B cell (primary cell): ENCODE data around the gene TTLL8. TPM values are rescaled to one million over a fixed set of nuclear protein-coding genes. Genes with fewer than 3 reads are reported as not detected.

Source experiments
- ATAC-seq: fragments of 200-7000 bp; cut with Tn5 transposase; one replicate; pipeline ENCODE4 v1.10.0; 2021; ENCODE audit warnings: low read depth, mild to moderate bottlenecking, moderate number of reproducible peaks, moderate library complexity
- CTCF ChIA-PET: fragments of 350-600 bp; sonication (Branson Sonifier 250); formaldehyde crosslinking; loops from one replicate; lab custom pipeline; 2021; ENCODE audit warnings: antibody characterized with exemption, inconsistent platforms; lab: Charles Lee
- POLR2A ChIA-PET: fragments of 350-600 bp; sonication (Branson Sonifier 250); formaldehyde crosslinking; loops from one replicate; lab custom pipeline; 2021; ENCODE audit warnings: antibody characterized with exemption; lab: Charles Lee
- DNase-seq: peaks from one replicate; pipeline ENCODE4 v3.0.0; 2013
- H2AFZ ChIP-seq: 2 replicates; pipeline ENCODE4 v1.6.1; 2012; ENCODE audit warnings: mild to moderate bottlenecking, low read depth, low read length; ENCODE audit not compliant: insufficient read depth, poor library complexity, severe bottlenecking
- H3K27ac ChIP-seq, 2 donors: 1 replicate in 1 of 2; 2 replicates in 1 of 2; pipeline ENCODE4 v1.5.1; 2012 to 2013; ENCODE audit warnings: low read length in 2 of 2, mild to moderate bottlenecking in 2 of 2, moderate library complexity in 1 of 2
- H3K27me3 ChIP-seq, 4 experiments: fragments of 200-600 bp in 1 of 4; sonication (generic) in 1 of 4; replicated peaks in 1 of 4; 1 replicate in 2 of 4; 2 replicates in 2 of 4; pipeline versions ENCODE4 v1.6.1 to v1.7.0; 2013 to 2016; ENCODE audit warnings: low read length in 3 of 4, mild to moderate bottlenecking in 2 of 4, mixed read lengths in 1 of 4, moderate library complexity in 1 of 4; ENCODE audit not compliant: insufficient read depth in 4 of 4, control insufficient read depth in 3 of 4; ENCODE audit errors: control extremely low read depth in 1 of 4
- H3K36me3 ChIP-seq, 2 experiments: replicated peaks in 1 of 2; 1 replicate in 1 of 2; 2 replicates in 1 of 2; pipeline versions ENCODE4 v1.6.1 to v1.7.1; 2013; ENCODE audit warnings: low read length in 1 of 2; ENCODE audit not compliant: insufficient read depth in 2 of 2, control insufficient read depth in 1 of 2; ENCODE audit errors: control extremely low read depth in 1 of 2, extremely low read depth in 1 of 2
- H3K4me1 ChIP-seq, 2 donors: fragments of 200-600 bp in 1 of 2; sonication (generic) in 1 of 2; 1 replicate in 1 of 2; 2 replicates in 1 of 2; pipeline versions ENCODE4 v1.5.1 to v1.6.1; 2013 to 2017; ENCODE audit warnings: low read length in 2 of 2; ENCODE audit not compliant: control insufficient read depth in 2 of 2, insufficient read depth in 2 of 2
- H3K4me2 ChIP-seq: replicated peaks from 2 replicates; pipeline ENCODE3; 2012; ENCODE audit warnings: mild to moderate bottlenecking, low read depth, low read length; ENCODE audit not compliant: poor library complexity, severe bottlenecking
- H3K4me3 ChIP-seq, 5 experiments: fragments of 200-600 bp in 1 of 5; sonication (generic) in 1 of 5; 1 replicate in 3 of 5; 2 replicates in 2 of 5; pipeline versions ENCODE4 v1.5.1 to v1.7.0; 2011 to 2016; ENCODE audit warnings: low read length in 4 of 5, mild to moderate bottlenecking in 4 of 5, low read depth in 2 of 5, control low read depth in 1 of 5, moderate library complexity in 1 of 5; ENCODE audit not compliant: insufficient read depth in 1 of 5; ENCODE audit errors: control extremely low read depth in 1 of 5, extremely low read depth in 1 of 5
- H3K79me2 ChIP-seq: fragments of 200-600 bp; sonication (generic); one replicate; pipeline ENCODE4 v1.6.0; 2016; ENCODE audit warnings: low read length; ENCODE audit not compliant: control insufficient read depth, insufficient read depth
- H3K9ac ChIP-seq: fragments of 200-600 bp; sonication (generic); 2 replicates; pipeline ENCODE4 v1.6.1; 2017; ENCODE audit warnings: mild to moderate bottlenecking, low read length, moderate library complexity
- H3K9me3 ChIP-seq, 3 donors: one replicate each; pipeline versions ENCODE4 v1.6.1 to v1.7.1; 2013; ENCODE audit warnings: low read length in 2 of 3; ENCODE audit not compliant: control insufficient read depth in 2 of 3, insufficient read depth in 1 of 3; ENCODE audit errors: control extremely low read depth in 1 of 3
- H4K20me1 ChIP-seq: 2 replicates; pipeline ENCODE4 v1.6.0; 2012; ENCODE audit warnings: mild to moderate bottlenecking, low read length; ENCODE audit not compliant: insufficient read depth, control insufficient read depth, poor library complexity, severe bottlenecking
- H3K27ac Mint-ChIP-seq: one replicate; pipeline ENCODE4 v1.8.0; 2021; ENCODE audit warnings: mixed read lengths
- H3K27me3 Mint-ChIP-seq: one replicate; pipeline ENCODE4 v1.8.0; 2021; ENCODE audit warnings: mixed read lengths
- H3K4me1 Mint-ChIP-seq: one replicate; pipeline ENCODE4 v1.8.0; 2021; ENCODE audit warnings: mixed read lengths
- H3K4me3 Mint-ChIP-seq: one replicate; pipeline ENCODE4 v1.8.0; 2021; ENCODE audit warnings: mixed read lengths
- H3K9me3 Mint-ChIP-seq: one replicate; pipeline ENCODE4 v1.8.0; 2022; ENCODE audit warnings: mixed read lengths; ENCODE audit not compliant: insufficient read depth
- CTCF ChIP-seq: fragments of 200-600 bp; IDR thresholded peaks from one replicate; pipeline ENCODE4 v1.8.0; 2022; ENCODE audit warnings: antibody characterized with exemption, mild to moderate bottlenecking
- EZH2 ChIP-seq: IDR thresholded peaks from 2 replicates; pipeline ENCODE4 v1.6.1; 2012; ENCODE audit warnings: borderline replicate concordance, low read depth, mild to moderate bottlenecking, moderate library complexity, low read length; ENCODE audit not compliant: insufficient read depth, poor library complexity, severe bottlenecking
- WGBS: methylation state at CpG from one replicate; pipeline ENCODE4 v1.1.5; 2013; ENCODE audit warnings: missing lambda C conversion rate; ENCODE audit not compliant: insufficient coverage; 5-methylcytosine and 5-hydroxymethylcytosine counted together
- intact Hi-C: fragments of 100-400 bp; cut with micrococcal nuclease; formaldehyde crosslinking; loops from one replicate; pipeline ENCODE4 v1.10.0; 2022
- polyA plus RNA-seq: library from polyadenylated mRNA; depleted of rRNA; stranded (reverse); fragments of >200 nt; gene quantifications from 2 replicates; pipeline ENCODE4 v1.2.3, GENCODE V29; 2012
- total RNA-seq, 2 donors: library from RNA; stranded (reverse); fragments of 120-200 nt in 1 of 2; gene quantifications; 1 replicate in 1 of 2; 2 replicates in 1 of 2; pipeline versions ENCODE4 v1.2.3 to v1.2.4, GENCODE V29; 2013 to 2022

Gene TTLL8
- total and polyA plus RNA-seq, 2 donors (not counting 1 experiment from before 2014, with no cell fraction given), result not detected

- Mint-ChIP-seq H3K4me3 (no peak overlapping the region), H3K9me3 (peaks cover 5% of the 10 kb centered on the region), H3K27me3 (peaks cover 52% of the 10 kb centered on the region), H3K4me1 (peaks cover 22% of the 10 kb centered on the region), H3K27ac (no peak overlapping the region)
- ATAC-seq, result no peak
- H3K27ac ChIP-seq, result no peak overlapping the region
- no peak overlapping the region for H3K4me3 ChIP-seq
- POLR2A ChIA-PET, result no interaction called here
- H2AFZ ChIP-seq, result no peak overlapping the region
- peaks cover 9 to 12% of the 10 kb centered on the region in 2 donors for H3K4me1 ChIP-seq
- 89% methylated on average over 12 of the region's 14 CpGs for WGBS
- H3K79me2 ChIP-seq, result no peaks in the 10 kb centered on the region
- H4K20me1 ChIP-seq, result no peaks in the 10 kb centered on the region
- CTCF ChIA-PET, result interaction anchor here (0.5 kb wide), 1 partner anchor 158 kb away, joined by 3 read pairs; no protein-coding TSS in a partner anchor
- no peaks in the 10 kb centered on the region for H3K36me3 ChIP-seq
- peaks cover 0 to 16% (median 8%) of the 10 kb centered on the region in 3 donors for H3K9me3 ChIP-seq
- no peak for TF ChIP-seq EZH2
- no peak for TF ChIP-seq CTCF
- H3K9ac ChIP-seq, result no peak overlapping the region
- no peak overlapping the region for H3K4me2 ChIP-seq
- H3K27me3 ChIP-seq, result peaks cover 0 to 32% (median 18%) of the 10 kb centered on the region in 4 experiments
- DNase-seq, result no peak
- intact Hi-C loops, result no loop called here
These were observed 629 bp downstream of the TTLL8 start for GRCh38 chr22:50057278-50058060.
